Stimulated activated CD4-positive, alpha-beta T cell treated with anti-CD3 and anti-CD28 coated beads, TNF-alpha, amount 100 ng/mL, for 24 hours (primary cell): ENCODE results near the gene SCN1A.
"Not testable (repeated sequence)": the region's sequence is repeated elsewhere in the genome, so short reads cannot be mapped to it uniquely, and the experiment has no call there.

Source experiments
- DNase-seq, 3 experiments: peaks; one replicate each; pipeline ENCODE4 v3.0.0-alpha.2; 2020; ENCODE audit warnings: low read depth in 3 of 3

SCN1A gene

DNA sequence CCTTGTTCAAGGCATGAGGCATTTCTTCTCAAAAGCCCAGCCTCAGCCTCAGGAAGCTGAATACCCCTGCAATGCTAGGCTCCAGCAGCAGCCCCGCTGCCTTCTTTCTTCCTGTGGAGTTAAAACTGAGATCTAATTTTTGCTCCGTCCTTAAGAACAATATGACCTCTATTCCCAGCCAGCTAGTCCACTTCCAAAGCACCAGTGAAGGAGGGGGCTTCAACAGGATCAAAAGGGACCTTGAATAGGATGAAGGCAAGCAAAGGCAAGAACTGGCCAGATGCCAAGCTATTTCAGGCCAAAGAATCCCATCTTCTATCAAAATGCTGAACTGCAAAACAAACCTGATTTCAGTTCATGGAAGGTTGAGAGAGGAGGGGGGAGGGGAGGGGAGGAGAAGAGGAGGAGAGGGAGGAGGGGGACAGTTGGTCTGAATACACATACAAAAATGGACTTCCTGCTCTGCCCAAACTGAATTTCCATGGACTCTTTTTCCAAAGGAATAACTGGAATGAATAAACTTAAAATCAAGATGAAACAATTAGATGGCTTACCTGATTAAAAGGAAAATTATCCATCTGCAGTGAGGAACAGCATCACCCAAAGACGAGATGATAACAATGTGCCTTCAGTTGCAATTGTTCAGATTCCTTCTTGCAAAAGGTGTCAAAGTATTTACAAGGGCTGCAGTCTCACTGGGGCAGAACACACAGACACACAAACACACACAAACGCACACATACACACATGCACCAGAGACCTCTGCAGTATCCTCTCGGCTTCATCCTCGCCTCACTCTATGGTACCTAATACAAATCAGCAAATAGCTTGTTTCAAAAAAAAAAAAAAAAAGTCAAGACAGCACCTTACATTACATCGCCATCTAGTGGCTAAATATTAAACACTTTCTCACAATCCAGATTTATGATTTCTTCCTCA is at the start of gene SCN1A:
Gene SCN1A (minus strand): TSS at position 804 of the 939 bp plus-strand sequence. CDS start 54,399 bp downstream, outside the sequence.
- DNase-seq, result no peak

DNA sequence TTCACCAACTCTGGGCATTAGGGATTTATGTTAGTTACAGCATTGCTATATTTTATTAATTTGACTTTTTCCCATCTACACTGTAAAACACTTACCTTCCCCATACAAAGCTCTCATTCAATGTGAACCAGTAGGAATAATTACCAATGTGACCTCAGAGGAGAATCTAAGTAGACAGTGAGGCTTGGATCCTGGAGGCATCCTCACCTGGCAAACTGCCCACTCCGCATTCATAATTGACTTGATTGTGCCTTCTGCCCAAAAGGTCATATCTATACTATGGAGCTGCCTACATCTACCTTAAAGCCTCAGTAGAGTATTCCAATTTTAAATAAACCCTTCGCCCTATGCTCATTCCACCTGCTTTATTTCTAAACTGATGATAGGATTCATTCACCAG is 45.4 kb upstream of the SCN1A start:
- DNase-seq, result no peak

DNA sequence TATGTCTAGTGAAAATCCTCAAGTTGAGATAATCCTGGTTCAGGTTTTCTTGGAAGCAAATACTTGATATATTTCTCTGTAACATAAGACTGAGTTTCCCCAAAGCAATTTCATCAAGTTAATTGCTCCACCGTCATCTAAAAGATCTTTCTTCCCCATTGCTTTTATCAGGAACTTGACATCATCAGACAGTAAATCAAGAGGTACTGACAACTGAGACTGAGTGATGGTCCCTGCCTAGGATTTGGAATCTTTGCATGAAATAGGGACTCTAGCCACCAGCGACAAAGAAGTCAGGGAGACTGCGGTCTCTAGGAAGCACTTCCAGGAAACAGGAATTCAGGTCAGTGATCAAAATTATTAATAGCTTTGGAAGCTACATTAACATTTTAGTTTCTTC is 43.4 kb upstream of the SCN1A start:
- no peak for DNase-seq

DNA sequence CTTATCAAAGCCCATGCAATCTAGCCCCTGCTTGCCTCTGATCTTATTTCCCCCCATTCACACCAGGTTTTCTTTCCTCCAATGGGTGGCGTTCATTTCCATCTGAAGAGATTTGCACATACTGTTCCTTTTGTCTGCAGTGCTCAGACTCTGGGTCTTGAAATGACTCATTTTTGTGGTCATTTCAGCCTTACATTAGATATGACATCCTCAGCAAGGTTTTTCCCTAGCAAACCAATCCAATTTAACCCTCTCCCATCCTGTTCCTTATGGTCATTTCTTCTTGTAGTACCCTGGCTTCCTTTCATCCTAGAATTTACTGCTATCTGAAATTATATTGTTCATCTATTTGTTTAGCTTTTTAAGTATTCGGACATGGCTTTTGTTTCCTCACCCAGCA is 42.5 kb upstream of the SCN1A start:
- no peak for DNase-seq

DNA sequence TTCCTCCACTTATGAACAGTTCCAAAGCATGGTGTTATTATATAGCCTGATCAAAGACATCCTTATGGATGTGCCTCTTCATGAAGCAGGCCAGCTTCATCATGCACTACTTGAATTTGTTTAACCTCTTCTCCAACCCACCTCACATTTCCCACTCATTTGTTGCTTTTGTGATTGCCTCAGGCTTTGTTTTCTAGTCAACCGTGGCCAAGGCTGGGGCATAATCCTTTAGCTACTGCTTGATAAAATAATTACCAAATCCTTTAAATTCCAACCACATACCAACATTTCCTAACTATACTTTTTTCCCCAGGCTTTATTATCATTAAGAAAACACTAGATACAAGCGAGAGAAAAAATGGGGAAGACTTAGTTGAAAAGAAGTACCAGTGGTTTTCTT is 39.6 kb upstream of the SCN1A start:
- no peak for DNase-seq

DNA sequence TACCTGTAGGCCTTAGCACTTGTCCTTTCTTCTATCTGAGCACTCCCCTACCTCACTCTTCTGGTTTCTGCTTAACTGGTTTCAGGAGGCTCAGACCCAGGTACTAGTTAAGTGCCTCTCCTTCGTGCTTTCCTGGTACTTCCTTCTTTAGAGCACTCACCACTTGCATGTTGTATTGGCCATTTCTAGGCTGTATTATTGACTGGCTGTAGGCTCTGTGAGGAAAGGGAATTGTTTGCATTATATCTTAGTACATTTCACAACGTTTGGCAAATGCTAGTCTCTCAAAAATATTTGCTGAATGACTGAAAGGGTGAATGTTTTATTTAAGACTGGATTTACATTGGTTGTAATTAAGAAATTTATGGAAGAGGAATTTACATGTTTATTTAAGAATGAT is 36.0 kb upstream of the SCN1A start:
- DNase-seq, result no peak

DNA sequence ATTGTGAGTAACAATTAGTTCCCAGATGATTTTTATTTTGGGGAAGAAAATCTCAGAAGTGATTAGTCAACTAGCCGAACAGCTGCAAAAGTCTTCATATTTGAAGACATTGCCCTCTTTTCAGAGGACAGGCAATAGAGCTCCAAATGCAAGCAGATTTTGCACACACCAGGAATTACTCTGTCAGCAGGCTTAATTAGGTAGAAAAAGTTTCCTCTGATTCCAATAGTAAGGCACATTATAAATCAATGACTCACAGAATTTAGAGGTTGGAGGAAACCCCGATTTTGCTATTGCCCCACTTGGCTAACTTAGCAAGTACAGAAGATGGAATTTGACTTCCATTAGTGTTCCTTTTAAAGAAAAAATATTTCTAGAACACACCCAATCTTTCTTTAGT is 30.7 kb upstream of the SCN1A start:
- no peak for DNase-seq

DNA sequence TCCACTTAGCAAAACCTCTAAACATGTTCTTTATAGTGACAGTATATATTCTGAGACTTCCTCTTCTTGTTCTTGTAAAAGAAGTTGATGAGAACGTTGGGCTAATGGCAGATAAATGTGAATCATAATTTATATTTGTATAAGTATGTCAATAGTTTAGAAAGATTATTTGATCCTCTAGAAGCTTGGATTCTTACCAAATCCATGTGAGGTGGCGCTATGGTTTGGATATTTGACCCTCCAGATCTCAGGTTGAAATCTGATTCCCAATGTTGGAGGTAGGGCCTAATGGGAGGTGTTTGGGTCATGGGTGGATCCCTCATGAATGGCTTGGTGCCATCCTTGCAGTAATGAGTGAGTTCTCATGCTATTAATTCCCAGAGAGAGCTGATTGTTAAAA is 29.8 kb upstream of the SCN1A start:
- no peak for DNase-seq

DNA sequence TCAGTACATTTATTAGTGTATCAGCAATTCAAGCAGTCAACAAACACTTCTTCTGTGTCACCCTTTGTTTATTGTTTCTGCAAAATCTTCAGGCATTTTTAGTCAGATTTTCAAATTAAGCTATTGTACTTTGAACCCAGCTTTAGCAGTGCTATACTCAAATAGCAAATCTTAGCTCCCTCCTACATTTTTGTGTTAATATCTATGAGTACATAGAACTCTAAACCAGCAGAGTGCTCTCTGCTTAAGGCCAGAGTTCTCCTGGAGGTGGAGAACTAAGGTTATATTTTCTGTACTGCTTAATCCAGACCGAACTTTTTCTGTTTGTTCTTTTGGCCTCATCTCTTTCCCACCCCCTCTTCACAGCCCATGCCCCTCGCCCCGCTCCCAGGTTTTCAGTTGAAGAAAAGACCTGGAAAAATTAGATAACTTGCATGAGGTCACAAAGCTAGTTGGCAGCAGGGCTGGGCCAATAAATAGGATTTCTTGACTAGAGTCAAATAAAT is 29.2 kb upstream of the SCN1A start:
- no peak for DNase-seq

DNA sequence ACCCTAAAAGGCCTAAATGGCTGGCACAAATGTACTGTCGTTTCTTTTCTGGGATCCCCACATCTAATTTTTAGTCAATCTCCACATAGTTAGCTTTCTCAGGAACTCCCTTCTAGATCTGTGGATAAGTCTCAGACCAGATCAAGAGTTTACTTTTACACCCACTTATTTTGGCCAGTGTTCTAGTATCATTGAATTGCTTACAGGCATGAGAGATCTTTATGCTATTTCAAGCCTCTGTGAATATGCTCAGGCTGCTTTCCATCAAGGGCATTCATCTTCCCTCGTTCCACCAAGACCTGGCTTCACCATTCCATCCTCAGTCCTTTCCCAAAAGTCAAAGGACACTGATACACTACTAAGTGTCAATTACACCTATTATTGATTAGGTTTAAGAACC is 27.8 kb upstream of the SCN1A start:
- DNase-seq, result no peak

DNA sequence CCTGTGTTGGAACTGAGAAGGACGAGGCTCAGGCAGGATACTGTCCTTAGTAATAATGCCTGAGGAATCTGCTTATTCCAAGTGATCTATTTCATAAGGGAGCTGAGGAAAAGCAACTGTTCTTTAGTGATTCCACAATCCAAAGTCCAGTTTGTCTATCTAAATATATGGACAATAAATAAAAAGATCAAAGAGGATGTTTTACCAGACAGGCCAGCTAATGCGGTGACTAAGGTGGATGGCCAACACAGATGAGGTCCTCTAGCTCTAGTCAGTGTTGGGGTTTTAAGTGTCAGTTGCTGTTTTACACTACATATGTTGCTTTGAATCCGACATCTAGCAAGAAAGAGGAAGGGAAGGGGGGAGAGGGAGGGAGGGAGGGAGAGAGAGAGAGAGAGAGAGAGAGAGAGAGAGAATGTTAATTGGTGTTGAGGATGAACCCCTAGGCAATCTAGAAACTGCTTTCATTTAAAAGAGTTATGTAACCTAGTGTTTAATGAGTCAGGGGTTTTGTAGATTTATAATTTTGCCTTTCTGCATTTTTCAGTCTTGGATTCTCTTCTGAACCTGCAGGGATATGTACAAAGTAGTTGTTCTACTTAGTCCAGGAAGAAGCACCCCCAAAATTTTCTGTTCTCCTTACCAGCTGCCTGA is 27.0 kb upstream of the SCN1A start:
- DNase-seq, result no peak

DNA sequence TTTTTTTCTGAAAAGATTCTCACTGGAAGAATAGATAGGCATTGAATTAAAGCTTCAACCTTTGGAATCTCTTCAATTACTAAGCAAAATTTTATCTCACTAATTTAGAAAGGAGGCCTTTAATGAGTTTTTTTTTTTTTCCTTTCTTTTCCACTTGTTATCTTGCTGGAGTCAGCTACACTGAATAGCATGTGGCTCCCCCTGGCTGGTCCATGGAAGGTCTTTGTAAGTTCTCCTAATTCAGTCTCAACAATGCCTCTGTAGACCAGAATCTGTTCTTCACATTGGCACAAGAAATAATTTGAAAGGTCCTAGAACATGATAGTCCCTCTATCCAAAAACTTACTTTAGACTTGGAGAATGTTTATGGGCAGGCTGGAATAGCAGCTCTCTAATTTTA is 24.2 kb upstream of the SCN1A start:
- DNase-seq, result no peak

DNA sequence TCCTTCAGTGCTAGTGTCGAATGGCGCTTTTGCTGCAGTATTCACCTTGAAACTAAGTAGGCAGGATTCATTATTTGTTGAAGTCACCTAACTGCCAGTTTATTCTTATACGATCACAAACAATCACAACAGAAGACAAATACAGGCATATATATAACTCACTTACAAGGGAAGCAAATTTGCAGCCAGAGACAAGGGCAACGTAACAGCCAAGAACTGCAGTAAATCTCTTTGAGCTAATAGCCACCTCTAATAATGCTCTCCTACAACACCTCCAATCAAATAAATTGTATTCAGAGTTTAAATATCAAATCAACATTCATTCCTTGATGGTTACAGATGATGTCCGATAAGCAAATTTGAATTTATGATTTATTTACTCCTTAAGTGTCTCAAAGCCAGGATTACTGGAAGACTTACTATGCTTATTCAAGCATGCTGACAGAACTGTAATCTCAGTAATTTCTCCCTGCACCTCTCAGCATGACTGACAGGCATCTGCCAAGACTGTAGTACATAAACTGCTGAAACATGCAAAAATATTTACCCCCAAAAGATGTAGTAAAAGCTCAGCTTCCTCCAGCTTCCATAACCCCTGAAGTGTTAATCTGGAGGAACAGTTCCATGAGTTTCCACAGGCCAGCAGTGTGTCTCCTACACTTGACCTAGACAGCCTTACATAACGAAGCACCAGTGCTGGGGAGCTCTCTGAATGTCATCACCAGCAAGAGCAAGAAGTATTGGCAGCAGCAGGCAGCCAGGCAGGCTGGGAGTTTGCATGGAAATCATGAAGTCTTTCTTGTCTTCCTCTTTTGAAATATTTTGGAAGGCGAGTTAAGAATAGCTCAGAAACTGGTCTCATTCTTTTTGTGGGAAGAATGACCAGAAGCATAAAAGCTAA is 20.9 kb upstream of the SCN1A start:
- DNase-seq, result no peak

DNA sequence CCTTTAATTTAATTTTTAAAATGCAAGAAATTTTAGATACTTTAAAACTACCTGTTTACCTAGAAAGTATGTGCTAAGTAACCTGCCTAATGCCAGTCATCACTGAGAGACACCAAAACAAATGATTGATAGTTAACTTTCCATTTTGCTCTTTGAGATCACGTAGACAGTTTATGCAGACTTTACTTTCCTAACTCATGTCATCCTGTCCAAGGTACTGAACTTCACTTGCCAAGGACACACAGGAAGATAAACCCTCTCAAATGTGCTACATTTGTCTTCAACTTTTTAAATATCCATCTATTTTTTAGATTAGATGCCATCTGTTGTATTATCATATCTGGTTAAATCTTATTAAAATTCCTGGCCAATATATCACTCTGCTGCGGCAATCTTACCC is 20.1 kb upstream of the SCN1A start:
- DNase-seq, result no peak

DNA sequence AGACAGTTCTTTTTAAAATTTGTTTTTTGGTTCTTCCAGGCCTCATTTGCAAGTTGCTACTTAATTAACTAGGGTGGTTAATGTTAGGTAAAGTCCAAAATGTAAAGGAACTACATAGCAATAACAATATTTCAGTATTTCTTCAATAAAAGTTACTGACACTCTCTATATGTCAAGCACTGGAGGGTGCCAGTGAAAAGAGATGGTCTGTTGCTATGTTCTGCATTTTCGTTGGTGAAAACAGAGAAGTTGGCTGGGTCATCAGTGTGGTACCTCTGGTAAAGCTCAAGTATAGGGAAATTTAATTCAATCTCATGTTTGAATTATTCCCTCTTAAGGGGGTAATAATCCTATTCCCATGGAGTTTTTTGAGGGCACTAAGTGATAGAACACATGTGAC is 16.3 kb upstream of the SCN1A start:
- no peak for DNase-seq

DNA sequence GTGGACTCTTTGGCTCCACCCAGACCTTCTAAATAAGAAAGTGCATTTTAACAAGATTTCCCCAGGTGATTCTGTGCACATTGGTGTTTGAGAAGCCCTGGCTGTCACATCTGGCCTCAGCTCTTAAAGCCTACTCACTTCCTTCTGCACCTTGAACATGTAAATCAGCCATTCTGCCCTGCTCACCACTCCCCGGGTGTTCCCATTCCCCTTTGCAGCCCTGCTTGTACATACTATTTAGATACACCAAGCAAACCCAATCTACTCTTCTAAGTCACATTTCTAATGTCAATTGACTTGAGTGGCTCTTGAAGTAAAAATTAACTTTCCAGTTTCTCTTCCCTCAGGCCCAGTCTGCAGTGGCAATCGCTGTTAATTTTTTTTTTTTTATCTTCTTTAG is 13.1 kb upstream of the SCN1A start:
- no peak for DNase-seq

DNA sequence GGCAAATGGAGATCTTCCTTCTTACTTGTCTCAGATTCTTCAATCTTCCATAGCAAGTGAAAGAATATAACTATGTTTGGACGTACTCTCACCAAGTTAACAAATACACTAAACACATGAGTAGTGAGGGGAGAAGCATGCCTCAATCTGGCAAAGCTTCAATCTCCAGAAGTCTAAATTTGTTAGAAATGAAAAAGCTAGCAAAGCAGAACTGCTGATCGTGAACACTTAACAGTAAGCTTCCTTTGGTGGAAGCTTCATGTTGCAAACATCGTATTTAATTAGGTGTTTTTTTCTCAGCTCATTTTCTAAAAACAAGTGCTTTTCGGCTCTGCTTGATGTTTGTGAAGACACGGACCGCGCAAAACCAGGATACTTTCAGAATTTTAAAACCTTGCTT is 12.7 kb upstream of the SCN1A start:
- DNase-seq, result no peak

DNA sequence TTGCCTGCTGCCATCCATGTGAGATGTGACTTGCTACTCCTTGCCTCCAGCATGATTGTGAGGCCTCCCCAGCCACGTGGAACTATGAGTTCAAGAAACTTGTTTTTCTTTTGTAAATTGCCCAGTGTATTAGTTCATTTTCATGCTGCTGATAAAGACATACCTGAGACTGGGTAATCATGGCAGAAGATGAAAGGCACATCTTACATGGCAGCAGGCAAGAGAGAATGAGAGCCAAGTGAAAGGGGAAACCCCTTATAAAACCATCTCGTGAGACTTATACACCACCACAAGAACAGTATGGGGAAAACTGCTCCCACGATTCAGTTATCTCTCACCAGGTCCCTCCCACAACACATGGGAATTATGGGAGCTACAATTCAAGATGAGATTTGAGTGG is 11.7 kb upstream of the SCN1A start:
- not testable (repeated sequence) for DNase-seq

DNA sequence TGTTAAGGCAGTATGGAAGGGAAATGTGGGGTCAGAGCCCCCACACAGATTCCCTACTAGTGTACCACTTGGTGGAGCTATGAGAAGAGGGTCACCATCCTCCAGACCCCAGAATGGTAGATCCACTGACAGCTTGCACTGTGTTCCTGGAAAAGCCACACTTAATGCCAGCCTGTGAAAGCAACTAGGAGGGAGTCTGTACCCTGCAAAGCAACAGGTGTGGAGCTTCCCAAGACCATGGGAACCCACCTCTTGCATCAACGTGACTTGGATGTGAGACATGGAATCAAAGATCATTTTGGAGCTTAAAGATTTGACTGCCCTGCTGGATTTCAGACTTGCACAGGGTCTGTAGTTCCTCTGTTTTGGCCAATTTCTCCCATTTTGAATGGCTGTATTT is 10.8 kb upstream of the SCN1A start:
- DNase-seq, result no peak

DNA sequence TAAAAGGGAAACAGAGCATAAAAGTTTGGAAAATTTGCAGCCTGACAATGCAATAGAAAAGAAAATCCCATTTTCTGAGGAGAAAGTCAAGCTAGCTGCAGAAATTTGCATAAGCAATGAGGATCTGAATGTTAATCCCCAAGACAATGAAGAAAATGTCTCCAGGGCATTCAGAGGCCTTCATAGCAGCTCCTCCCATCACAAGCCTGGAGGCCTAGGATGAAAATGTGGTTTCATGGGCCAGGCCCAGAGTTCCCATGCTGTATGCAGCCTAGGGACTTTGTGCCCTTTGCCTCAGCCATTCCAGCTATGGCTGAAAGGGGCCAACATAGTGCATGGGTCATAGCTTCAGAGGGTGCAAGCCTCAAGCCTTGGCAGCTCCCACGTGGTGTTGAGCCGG is 10.3 kb upstream of the SCN1A start:
- DNase-seq, result no peak

DNA sequence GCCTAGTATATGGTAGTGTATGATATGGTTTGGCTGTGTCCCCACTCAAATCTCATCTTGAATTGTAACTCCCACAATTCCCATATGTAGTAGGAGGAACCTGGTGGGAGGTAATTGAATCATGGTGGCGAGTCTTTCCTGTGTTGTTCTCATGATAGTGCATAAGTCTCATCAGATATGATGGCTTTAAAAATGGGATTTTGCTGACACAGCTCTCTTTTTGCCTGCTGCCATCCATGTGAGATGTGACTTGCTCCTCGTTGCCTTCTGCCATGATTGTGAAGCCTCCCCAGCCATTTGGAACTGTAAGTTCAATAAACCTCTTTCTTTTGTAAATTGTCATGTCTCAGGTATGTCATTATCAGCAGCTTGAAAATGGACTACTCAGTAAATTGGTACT is 9.5 kb upstream of the SCN1A start:
- no peak for DNase-seq

DNA sequence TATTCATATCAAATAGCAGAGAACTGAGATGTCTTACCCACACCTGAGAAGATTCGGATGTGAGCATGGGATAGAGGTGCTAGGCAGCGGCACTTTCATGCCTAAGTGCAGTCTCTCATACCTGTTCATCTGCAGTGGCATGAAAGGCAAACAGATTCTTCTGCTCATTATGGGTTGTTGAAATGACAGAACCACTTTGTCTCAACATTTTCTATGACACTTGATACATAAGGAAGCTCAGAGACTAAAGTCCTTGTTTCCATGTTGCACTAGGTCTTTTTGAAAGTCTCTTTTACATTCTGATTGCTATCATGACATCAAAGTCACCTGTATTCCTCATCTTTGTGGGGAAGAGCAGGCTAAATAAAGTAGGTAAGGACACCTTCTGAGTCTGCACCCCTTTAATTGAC is 8.0 kb upstream of the SCN1A start:
- no peak for DNase-seq
